IPS-NIHi7 (cell line): Measurements from ENCODE around the gene GET4.
A peak's percentile ranks its signal among the peaks of the same experiment; 100 is the strongest.
"Not testable (repeated sequence)": the region's sequence is repeated elsewhere in the genome, so short reads cannot be mapped to it uniquely, and the experiment has no call there.

Source experiments
- DNase-seq: peaks from one replicate; pipeline ENCODE4 v3.0.0; 2012; ENCODE audit warnings: mixed read lengths; ENCODE audit errors: extremely low spot score

Gene GET4

GRCh38 chr7:869348-869747, 7.0 kb upstream of the GET4 start:
- no peak for DNase-seq

GRCh38 chr7:871900-872537, 4.3 kb upstream of the GET4 start:
- DNase-seq = no peak

GRCh38 chr7:872685-873084, 3.7 kb upstream of the GET4 start:
- DNase-seq = not testable (repeated sequence)

GRCh38 chr7:873367-874002, 2.9 kb upstream of the GET4 start:
- peak; percentile 96 for DNase-seq

GRCh38 chr7:874031-874749, 2.2 kb upstream of the GET4 start:
- no peak for DNase-seq

- DNase-seq = no peak
Measured at GRCh38 chr7:875051-875450, 1.3 kb upstream of the GET4 start.

- DNase-seq = no peak
Measured at GRCh38 chr7:875476-876076, 778 bp upstream of the GET4 start.

- DNase-seq = no peak
Measured at GRCh38 chr7:876972-877311, 588 bp downstream of the GET4 start.

GRCh38 chr7:877312-878232, 1.2 kb downstream of the GET4 start:
- DNase-seq = no peak

GRCh38 chr7:879093-879492, 2.7 kb downstream of the GET4 start:
- DNase-seq = no peak

- no peak for DNase-seq
Measured at GRCh38 chr7:879706-880105, 3.4 kb downstream of the GET4 start.

GRCh38 chr7:880450-880849, 4.1 kb downstream of the GET4 start:
- DNase-seq = no peak

GRCh38 chr7:881441-882234, 5.3 kb downstream of the GET4 start:
- no peak for DNase-seq

GRCh38 chr7:882336-883035, 6.1 kb downstream of the GET4 start:
- DNase-seq = no peak

- no peak for DNase-seq
Measured at GRCh38 chr7:883055-884021, 7.0 kb downstream of the GET4 start.

GRCh38 chr7:884191-885003, 8.0 kb downstream of the GET4 start:
- DNase-seq = no peak

- no peak for DNase-seq
Measured at GRCh38 chr7:885261-885892, 9.0 kb downstream of the GET4 start.
